H9 (cell line): ENCODE data around the gene STXBP5L. TPM values are rescaled to one million over a fixed set of nuclear protein-coding genes. Genes with fewer than 3 reads are reported as not detected.

Source experiments
- DNase-seq: peaks from one replicate; pipeline ENCODE4 v3.0.0-alpha.2; 2017
- H2AFZ ChIP-seq: one replicate; pipeline ENCODE4 v1.6.1; 2013; ENCODE audit warnings: mild to moderate bottlenecking, low read length, control low read depth, moderate library complexity
- H2AK5ac ChIP-seq: 2 replicates; pipeline ENCODE4 v1.6.1; 2013; ENCODE audit warnings: low read length, control low read depth, mixed read lengths; ENCODE audit not compliant: insufficient read length
- H2BK120ac ChIP-seq: one replicate; pipeline ENCODE4 v1.6.1; 2013; ENCODE audit warnings: low read depth, mild to moderate bottlenecking, low read length, control low read depth, inconsistent platforms; ENCODE audit not compliant: poor library complexity, severe bottlenecking
- H2BK12ac ChIP-seq: 2 replicates; pipeline ENCODE4 v1.6.1; 2013; ENCODE audit warnings: low read length, control low read depth, mixed read lengths, low read depth; ENCODE audit not compliant: insufficient read length
- H2BK15ac ChIP-seq: 2 replicates; pipeline ENCODE4 v1.6.1; 2013; ENCODE audit warnings: low read depth, low read length, control low read depth
- H2BK20ac ChIP-seq: one replicate; pipeline ENCODE4 v1.6.1; 2013; ENCODE audit warnings: low read depth, mild to moderate bottlenecking, low read length, control low read depth, inconsistent platforms; ENCODE audit not compliant: poor library complexity, severe bottlenecking
- H2BK5ac ChIP-seq: 2 replicates; pipeline ENCODE4 v1.6.1; 2013; ENCODE audit warnings: low read length, control low read depth, mixed read lengths; ENCODE audit not compliant: insufficient read length
- H3K14ac ChIP-seq: 2 replicates; pipeline ENCODE4 v1.6.1; 2013; ENCODE audit warnings: low read length, control low read depth; ENCODE audit not compliant: insufficient read depth
- H3K18ac ChIP-seq: 2 replicates; pipeline ENCODE4 v1.6.1; 2013; ENCODE audit warnings: low read depth, mild to moderate bottlenecking, mixed read lengths, low read length, control low read depth; ENCODE audit not compliant: insufficient read length
- H3K23ac ChIP-seq: 2 replicates; pipeline ENCODE4 v1.6.1; 2013; ENCODE audit warnings: low read length, control low read depth, mixed read lengths, low read depth; ENCODE audit not compliant: insufficient read length
- H3K23me2 ChIP-seq: 2 replicates; pipeline ENCODE4 v1.6.1; 2013; ENCODE audit warnings: low read depth, mild to moderate bottlenecking, mixed read lengths, low read length, control low read depth; ENCODE audit not compliant: insufficient read length, poor library complexity, severe bottlenecking
- H3K27ac ChIP-seq: 2 replicates; pipeline ENCODE4 v1.5.1; 2013; ENCODE audit warnings: low read length, control low read depth, mixed read lengths, low read depth; ENCODE audit not compliant: insufficient read length
- H3K27me3 ChIP-seq: 2 replicates; pipeline ENCODE4 v1.6.1; 2013; ENCODE audit warnings: low read length, control low read depth, inconsistent platforms; ENCODE audit not compliant: insufficient read depth
- H3K4ac ChIP-seq: 2 replicates; pipeline ENCODE4 v1.6.1; 2013; ENCODE audit warnings: low read depth, mild to moderate bottlenecking, control low read depth, inconsistent platforms, low read length, moderate library complexity
- H3K4me1 ChIP-seq: 2 replicates; pipeline ENCODE4 v1.6.1; 2013; ENCODE audit warnings: low read length, control low read depth, inconsistent platforms; ENCODE audit not compliant: insufficient read depth
- H3K4me2 ChIP-seq: 2 replicates; pipeline ENCODE4 v1.6.1; 2013; ENCODE audit warnings: low read length, control low read depth, mixed read lengths; ENCODE audit not compliant: insufficient read length, insufficient read depth
- H3K56ac ChIP-seq: 2 replicates; pipeline ENCODE4 v1.6.1; 2013; ENCODE audit warnings: low read depth, mild to moderate bottlenecking, mixed read lengths, low read length, control low read depth; ENCODE audit not compliant: insufficient read length
- H3K79me1 ChIP-seq: 2 replicates; pipeline ENCODE4 v1.6.1; 2013; ENCODE audit warnings: low read depth, mild to moderate bottlenecking, moderate library complexity, low read length, control low read depth, inconsistent platforms; ENCODE audit not compliant: insufficient read depth, poor library complexity, severe bottlenecking
- H3K79me2 ChIP-seq: 2 replicates; pipeline ENCODE4 v1.6.1; 2013; ENCODE audit warnings: low read length, control low read depth, inconsistent platforms; ENCODE audit not compliant: insufficient read depth
- H3K9ac ChIP-seq: 2 replicates; pipeline ENCODE4 v1.6.1; 2013; ENCODE audit warnings: low read length, control low read depth, mixed read lengths; ENCODE audit not compliant: insufficient read length; ENCODE audit errors: extremely low read depth
- H3K9me3 ChIP-seq: one replicate; pipeline ENCODE4 v1.6.1; 2013; ENCODE audit warnings: low read depth, low read length, inconsistent platforms; ENCODE audit not compliant: control insufficient read depth
- H3T11ph ChIP-seq: one replicate; pipeline ENCODE4 v1.6.1; 2013; ENCODE audit warnings: mild to moderate bottlenecking, low read length, control low read depth, inconsistent platforms
- H4K20me1 ChIP-seq: one replicate; pipeline ENCODE4 v1.6.1; 2013; ENCODE audit not compliant: control insufficient read depth, insufficient read length, insufficient read depth
- H4K5ac ChIP-seq: 2 replicates; pipeline ENCODE4 v1.6.1; 2013; ENCODE audit warnings: low read depth, mild to moderate bottlenecking, mixed read lengths, low read length, control low read depth; ENCODE audit not compliant: insufficient read length
- H4K8ac ChIP-seq: replicated peaks from 2 replicates; pipeline ENCODE4 v1.6.1; 2013; ENCODE audit warnings: low read length, control low read depth, mixed read lengths, low read depth; ENCODE audit not compliant: insufficient read length
- H4K91ac ChIP-seq: 2 replicates; pipeline ENCODE4 v1.6.1; 2013; ENCODE audit warnings: low read depth, mild to moderate bottlenecking, moderate library complexity, mixed read lengths, low read length, control low read depth; ENCODE audit not compliant: insufficient read length
- H3K27ac Mint-ChIP-seq, 3 experiments: 2 replicates in 2 of 3; 3 replicates in 1 of 3; pipeline ENCODE4 v1.8.0; 2020 to 2021; ENCODE audit warnings: mixed read lengths in 3 of 3, mild to moderate bottlenecking in 1 of 3, moderate library complexity in 1 of 3
- H3K27me3 Mint-ChIP-seq: 2 replicates; pipeline ENCODE4 v1.8.0; 2021; ENCODE audit warnings: low read depth, mild to moderate bottlenecking, moderate library complexity, mixed read lengths
- H3K36me3 Mint-ChIP-seq, 3 experiments: 2 replicates in 2 of 3; 3 replicates in 1 of 3; pipeline ENCODE4 v1.8.0; 2020 to 2021; ENCODE audit warnings: low read depth in 3 of 3, mixed read lengths in 3 of 3; ENCODE audit not compliant: insufficient read depth in 1 of 3
- H3K4me1 Mint-ChIP-seq, 2 experiments: 2 replicates each; pipeline ENCODE4 v1.8.0; 2020; ENCODE audit warnings: mixed read lengths in 2 of 2
- H3K4me3 Mint-ChIP-seq, 2 experiments: 2 replicates in 1 of 2; 3 replicates in 1 of 2; pipeline ENCODE4 v1.8.0; 2020 to 2021; ENCODE audit warnings: mild to moderate bottlenecking in 2 of 2, mixed read lengths in 2 of 2, moderate library complexity in 1 of 2
- H3K9me3 Mint-ChIP-seq, 2 experiments: 2 replicates in 1 of 2; 3 replicates in 1 of 2; pipeline ENCODE4 v1.8.0; 2020; ENCODE audit warnings: mild to moderate bottlenecking in 2 of 2, mixed read lengths in 2 of 2, moderate library complexity in 1 of 2
- CTCF ChIP-seq: fragments of 200-600 bp; sonication (generic); conservative IDR thresholded peaks from 3 replicates; pipeline ENCODE4 v1.8.0; 2021; ENCODE audit warnings: antibody characterized with exemption, mild to moderate bottlenecking
- WGBS: extraction: QIAGEN DNeasy Blood & Tissue Kit; methylation state at CpG from one replicate; pipeline ENCODE4 v1.1.7; 2013; ENCODE audit warnings: missing lambda C conversion rate, low lambda C conversion rate, mixed read lengths; ENCODE audit not compliant: insufficient read length; ENCODE audit errors: extremely low coverage; 5-methylcytosine and 5-hydroxymethylcytosine counted together
- total RNA-seq: library from RNA; stranded (reverse); gene quantifications from 2 replicates; pipeline ENCODE4 v1.2.1, GENCODE V29; 2021

Gene STXBP5L
- total RNA-seq, 1 experiment from 2014 or later, result 4.7 TPM

- no peak overlapping the region for H3K4me2 ChIP-seq
- no peaks in the 10 kb centered on the region for H3K23me2 ChIP-seq
- Mint-ChIP-seq H3K9me3 (peaks cover 7% of the 10 kb centered on the region in 2 experiments; a peak in 4 of 5 replicates), H3K4me3 (no peak overlapping the region), H3K27me3 (no peaks in the 10 kb centered on the region), H3K36me3 (peaks cover 0 to 2% (median 0%) of the 10 kb centered on the region in 3 experiments; a peak in 1 of 7 replicates), H3K4me1 (no peaks in the 10 kb centered on the region), H3K27ac (no peak overlapping the region)
- no peak overlapping the region for H2BK15ac ChIP-seq
- H2BK20ac ChIP-seq, result no peak overlapping the region
- no peak overlapping the region for H3K23ac ChIP-seq
- H3K27me3 ChIP-seq, result no peaks in the 10 kb centered on the region
- no peak overlapping the region for H3K56ac ChIP-seq
- no peak overlapping the region for H3K4ac ChIP-seq
- no peak overlapping the region for H2BK5ac ChIP-seq
- H2AK5ac ChIP-seq, result no peak overlapping the region
- no peak overlapping the region for H2AFZ ChIP-seq
- no peaks in the 10 kb centered on the region for H3K79me1 ChIP-seq
- no peak overlapping the region for H4K8ac ChIP-seq
- H4K20me1 ChIP-seq, result no peaks in the 10 kb centered on the region
- no peak overlapping the region for H3T11ph ChIP-seq
- no CpG with 5 or more reads among the region's 3 CpGs for WGBS
- H2BK12ac ChIP-seq, result no peak overlapping the region
- H4K5ac ChIP-seq, result no peak overlapping the region
- H3K4me1 ChIP-seq, result no peaks in the 10 kb centered on the region
- no peak for TF ChIP-seq CTCF
- H3K27ac ChIP-seq, result no peak overlapping the region
- H2BK120ac ChIP-seq, result no peak overlapping the region
- no peak overlapping the region for H3K18ac ChIP-seq
- H3K9ac ChIP-seq, result no peak overlapping the region
- no peaks in the 10 kb centered on the region for H3K79me2 ChIP-seq
- H4K91ac ChIP-seq, result no peak overlapping the region
- DNase-seq, result no peak
- no peaks in the 10 kb centered on the region for H3K9me3 ChIP-seq
- H3K14ac ChIP-seq, result no peak overlapping the region
Measured at GRCh38 chr3:121295452-121295851, 387.4 kb downstream of the STXBP5L start.
